Thymus (tissue), 11 donors: ENCODE data around the gene PAX1. TPM values are rescaled to one million over a fixed set of nuclear protein-coding genes. Genes with fewer than 3 reads are reported as not detected.

Experiments used
- DNase-seq, 9 donors: peaks; one replicate each; pipeline ENCODE4 v3.0.0-alpha.2; 2013; ENCODE audit warnings: low spot score in 9 of 9, low read depth in 6 of 9, missing footprints in 1 of 9
- H3K27ac ChIP-seq, 2 donors: one replicate each; pipeline ENCODE4 v1.5.1; 2013; ENCODE audit warnings: control low read depth in 1 of 2, low read depth in 1 of 2, low read length in 1 of 2, mild to moderate bottlenecking in 1 of 2, moderate library complexity in 1 of 2
- H3K27me3 ChIP-seq, 2 donors: one replicate each; pipeline ENCODE4 v1.5.1; 2013; ENCODE audit warnings: low read length in 1 of 2; ENCODE audit not compliant: control insufficient read depth in 2 of 2, insufficient read depth in 1 of 2
- H3K36me3 ChIP-seq, 2 donors: one replicate each; pipeline ENCODE4 v1.5.1; 2013; ENCODE audit warnings: low read length in 1 of 2, mild to moderate bottlenecking in 1 of 2, moderate library complexity in 1 of 2; ENCODE audit not compliant: control insufficient read depth in 2 of 2, insufficient read depth in 2 of 2
- H3K4me1 ChIP-seq, 2 donors: one replicate each; pipeline ENCODE4 v1.5.1; 2013; ENCODE audit warnings: low read length in 2 of 2; ENCODE audit not compliant: control insufficient read depth in 2 of 2, insufficient read depth in 2 of 2
- H3K4me3 ChIP-seq, 2 donors: one replicate each; pipeline ENCODE4 v1.5.1; 2013; ENCODE audit warnings: low read length in 2 of 2, control low read depth in 1 of 2, mild to moderate bottlenecking in 1 of 2
- H3K9me3 ChIP-seq, 2 donors: one replicate each; pipeline ENCODE4 v1.5.1; 2013; ENCODE audit warnings: low read length in 1 of 2, mild to moderate bottlenecking in 1 of 2; ENCODE audit not compliant: control insufficient read depth in 2 of 2, insufficient read depth in 1 of 2
- WGBS: extraction: QIAGEN DNeasy Blood & Tissue Kit; methylation state at CpG from one replicate; pipeline ENCODE4 v1.1.7; 2013; 5-methylcytosine and 5-hydroxymethylcytosine counted together
- polyA plus RNA-seq: library from polyadenylated mRNA; stranded (reverse); fragments of 200-250 nt; gene quantifications from one replicate; pipeline ENCODE4 v1.2.3, GENCODE V29; 2013
- total RNA-seq: library from RNA; stranded (reverse); fragments of 120-200 nt; gene quantifications from one replicate; pipeline ENCODE4 v1.2.4, GENCODE V29; 2013
- donor health status: healthy.

PAX1 gene
- total and polyA plus RNA-seq, 2 donors = 12.3 to 35.6 TPM

DNA sequence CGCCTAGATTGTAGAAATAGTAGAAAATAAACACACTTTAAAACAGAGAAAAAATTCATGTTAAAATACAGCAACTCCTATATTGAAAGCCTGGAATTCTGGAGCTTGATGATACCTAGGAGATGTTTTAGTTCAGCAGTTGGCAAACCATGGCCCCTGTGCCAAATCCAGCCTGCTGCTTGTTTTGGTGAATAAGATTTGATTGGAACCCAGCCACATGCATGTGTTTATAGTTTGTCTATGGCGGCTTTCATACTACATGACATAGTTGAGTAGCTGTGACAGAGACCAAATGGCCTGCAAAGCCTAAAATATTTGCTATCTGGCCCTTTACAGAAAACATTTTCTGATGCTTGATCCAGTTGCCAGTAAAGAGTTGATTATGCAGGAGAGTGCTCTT lies 57.2 kb downstream of the PAX1 start:
- H3K4me1 ChIP-seq = no peaks in the 10 kb centered on the region
- no peaks in the 10 kb centered on the region for H3K36me3 ChIP-seq
- peaks cover 0 to 4% of the 10 kb centered on the region in 2 donors for H3K27me3 ChIP-seq
- WGBS = 94% methylated on average over 2 of the region's 2 CpGs
- no peak overlapping the region for H3K27ac ChIP-seq
- no peak overlapping the region for H3K4me3 ChIP-seq
- DNase-seq = no peak
- no peaks in the 10 kb centered on the region for H3K9me3 ChIP-seq

GRCh38 chr20:21767200-21767738 lies 61.8 kb downstream of the PAX1 start:
- Histone ChIP-seq H3K4me1 (no peaks in the 10 kb centered on the region), H3K36me3 (no peaks in the 10 kb centered on the region), H3K4me3 (no peak overlapping the region), H3K9me3 (no peaks in the 10 kb centered on the region), H3K27me3 (peaks cover 0 to 6% of the 10 kb centered on the region in 2 donors), H3K27ac (no peak overlapping the region)
- no peak for DNase-seq
- WGBS = 77% methylated on average over 10 of the region's 10 CpGs

DNA sequence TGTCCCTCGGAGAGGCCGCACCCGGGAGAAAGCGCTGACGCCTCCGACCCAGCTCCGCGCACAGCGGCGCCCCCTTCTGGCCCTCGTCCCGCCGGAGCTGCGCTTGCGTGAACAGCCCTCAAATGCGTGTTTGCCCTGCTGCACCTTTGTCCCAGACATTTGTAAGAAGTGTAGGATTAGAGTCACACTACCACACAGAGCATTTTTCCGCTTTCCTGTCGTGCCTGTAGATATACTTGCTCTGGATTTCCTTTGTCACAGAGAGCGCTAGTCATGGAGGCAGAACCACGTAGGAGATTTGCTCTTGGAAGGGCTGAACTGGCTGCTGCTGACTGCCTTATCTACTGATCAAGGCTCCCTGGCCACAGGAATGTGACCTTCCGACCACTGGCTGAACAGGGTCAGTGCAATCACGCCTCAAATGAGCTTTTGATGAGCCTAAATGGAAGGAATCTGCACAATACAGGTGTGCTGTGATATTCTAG lies 62.3 kb downstream of the PAX1 start:
- H3K36me3 ChIP-seq = no peaks in the 10 kb centered on the region
- H3K27ac ChIP-seq = no peak overlapping the region
- no peaks in the 10 kb centered on the region for H3K4me1 ChIP-seq
- H3K9me3 ChIP-seq = no peaks in the 10 kb centered on the region
- no peak for DNase-seq
- H3K27me3 ChIP-seq = peaks cover 0 to 6% of the 10 kb centered on the region in 2 donors
- H3K4me3 ChIP-seq = no peak overlapping the region
- WGBS = 6% methylated on average over 22 of the region's 22 CpGs

Other genes starting within 250 kb of the PAX1 start
- gene NKX2-2, start 191.6 kb upstream of the PAX1 start, total RNA-seq = 0.05 TPM
- 0.09 TPM for gene NKX2-2, start 191.6 kb upstream of the PAX1 start, polyA plus RNA-seq